ENCODE results near the gene DNAH5.

Gene DNAH5

GRCh38 chr5:13859270-13860065 is 85.0 kb downstream of the DNAH5 start:
- Histone ChIP-seq H3K4me1 (ENCODE audit: control insufficient read depth, insufficient read depth, low read length) (no peaks in the 10 kb centered on the region), H3K27me3 (ENCODE audit: control insufficient read depth, insufficient read depth, low read length, poor library complexity, severe bottlenecking) (no peaks in the 10 kb centered on the region), H3K27ac (ENCODE audit: insufficient read depth, low read depth, low read length, poor library complexity, severe bottlenecking) (no peak overlapping the region), H3K9me3 (ENCODE audit: control insufficient read depth, low read length) (no peaks in the 10 kb centered on the region), H3K36me3 (ENCODE audit: control insufficient read depth, insufficient read depth, low read length) (no peaks in the 10 kb centered on the region), H3K4me3 (ENCODE audit: insufficient read depth, low read depth, low read length) (no peak overlapping the region)
- 93 to 100% methylated on average over 3 to 4 of the region's 5 CpGs for WGBS, 2 experiments

GRCh38 chr5:13843175-13843846 is 101.2 kb downstream of the DNAH5 start:
- no peaks in the 10 kb centered on the region for H3K36me3 ChIP-seq (ENCODE audit: control insufficient read depth, insufficient read depth, low read length)
- 82 to 89% methylated on average over 6 of the region's 6 CpGs for WGBS, 2 experiments
- H3K4me1 ChIP-seq (ENCODE audit: control insufficient read depth, insufficient read depth, low read length) = no peaks in the 10 kb centered on the region

GRCh38 chr5:13833440-13833839 is 111.0 kb downstream of the DNAH5 start:
- Histone ChIP-seq H3K9me3 (ENCODE audit: control insufficient read depth, low read length) (no peaks in the 10 kb centered on the region), H3K36me3 (ENCODE audit: control insufficient read depth, insufficient read depth, low read length) (no peaks in the 10 kb centered on the region), H3K27me3 (ENCODE audit: control insufficient read depth, insufficient read depth, low read length, poor library complexity, severe bottlenecking) (no peaks in the 10 kb centered on the region), H3K4me3 (ENCODE audit: insufficient read depth, low read depth, low read length) (no peak overlapping the region), H3K4me1 (ENCODE audit: control insufficient read depth, insufficient read depth, low read length) (no peaks in the 10 kb centered on the region), H3K27ac (ENCODE audit: insufficient read depth, low read depth, low read length, poor library complexity, severe bottlenecking) (no peak overlapping the region)
- 88 to 100% methylated on average over 1 to 3 of the region's 3 CpGs for WGBS, 2 experiments

More at GRCh38 chr5:13843175-13843846, 101.2 kb downstream of the DNAH5 start:
- no peaks in the 10 kb centered on the region for H3K27me3 ChIP-seq (ENCODE audit: control insufficient read depth, insufficient read depth, low read length, poor library complexity, severe bottlenecking)
- H3K4me3 ChIP-seq (ENCODE audit: insufficient read depth, low read depth, low read length) = no peak overlapping the region
- H3K27ac ChIP-seq (ENCODE audit: insufficient read depth, low read depth, low read length, poor library complexity, severe bottlenecking) = no peak overlapping the region
- H3K9me3 ChIP-seq (ENCODE audit: control insufficient read depth, low read length) = no peaks in the 10 kb centered on the region

DNA sequence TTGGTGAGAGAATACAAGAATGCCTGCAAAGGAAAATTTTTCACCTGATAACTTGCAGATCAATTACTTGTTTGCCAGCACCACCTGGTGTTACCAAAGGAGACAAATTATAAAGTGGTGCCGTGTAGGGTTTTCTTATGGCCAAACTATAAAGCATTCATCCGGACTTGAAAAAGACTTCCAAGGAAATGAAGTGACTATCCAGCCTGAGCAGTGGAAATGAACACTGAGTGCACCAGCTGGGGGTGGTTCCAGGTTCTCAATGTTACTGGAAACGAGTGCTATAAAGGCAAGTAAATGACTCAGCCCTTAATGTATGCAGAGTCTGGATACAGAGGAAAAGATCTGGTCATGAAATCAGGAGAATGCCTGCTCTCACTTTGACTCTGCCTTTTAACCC is 113.1 kb downstream of the DNAH5 start:
- no peaks in the 10 kb centered on the region for H3K36me3 ChIP-seq (ENCODE audit: control insufficient read depth, insufficient read depth, low read length)
- H3K4me1 ChIP-seq (ENCODE audit: control insufficient read depth, insufficient read depth, low read length) = no peaks in the 10 kb centered on the region
- no peak overlapping the region for H3K4me3 ChIP-seq (ENCODE audit: insufficient read depth, low read depth, low read length)
- H3K27ac ChIP-seq (ENCODE audit: insufficient read depth, low read depth, low read length, poor library complexity, severe bottlenecking) = no peak overlapping the region
- H3K9me3 ChIP-seq (ENCODE audit: control insufficient read depth, low read length) = no peaks in the 10 kb centered on the region
- 60 to 75% methylated on average over 3 of the region's 3 CpGs for WGBS, 2 experiments
- no peaks in the 10 kb centered on the region for H3K27me3 ChIP-seq (ENCODE audit: control insufficient read depth, insufficient read depth, low read length, poor library complexity, severe bottlenecking)

GRCh38 chr5:13830536-13830935 is 114.0 kb downstream of the DNAH5 start:
- Histone ChIP-seq H3K27me3 (ENCODE audit: control insufficient read depth, insufficient read depth, low read length, poor library complexity, severe bottlenecking) (no peaks in the 10 kb centered on the region), H3K36me3 (ENCODE audit: control insufficient read depth, insufficient read depth, low read length) (no peaks in the 10 kb centered on the region), H3K4me1 (ENCODE audit: control insufficient read depth, insufficient read depth, low read length) (no peaks in the 10 kb centered on the region), H3K9me3 (ENCODE audit: control insufficient read depth, low read length) (no peaks in the 10 kb centered on the region), H3K4me3 (ENCODE audit: insufficient read depth, low read depth, low read length) (no peak overlapping the region), H3K27ac (ENCODE audit: insufficient read depth, low read depth, low read length, poor library complexity, severe bottlenecking) (no peak overlapping the region)
- WGBS, 2 experiments = 89 to 90% methylated on average over 8 of the region's 9 CpGs

DNA sequence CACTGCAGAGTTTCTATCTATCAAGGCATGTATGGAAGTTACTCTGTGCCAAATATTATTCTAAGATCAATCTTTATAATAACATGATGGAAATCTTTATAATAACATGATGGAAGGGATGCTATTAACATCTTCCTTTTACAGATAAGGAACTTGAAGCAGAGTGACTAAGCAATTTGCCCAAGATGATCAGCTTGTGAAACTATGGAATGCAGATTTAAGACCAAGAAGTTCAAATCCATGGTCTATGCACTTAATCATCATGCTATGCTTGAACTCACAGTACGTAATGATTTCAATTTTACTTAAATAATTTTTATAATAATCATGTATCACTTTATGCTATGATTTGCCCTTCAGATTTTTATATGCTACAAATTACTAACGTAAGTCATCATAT is 123.1 kb downstream of the DNAH5 start:
- no peaks in the 10 kb centered on the region for H3K27me3 ChIP-seq (ENCODE audit: control insufficient read depth, insufficient read depth, low read length, poor library complexity, severe bottlenecking)
- 100% methylated on average over 2 of the region's 2 CpGs; no CpG with 5 or more reads in 1 of the 2 experiments for WGBS, 2 experiments
- H3K36me3 ChIP-seq (ENCODE audit: control insufficient read depth, insufficient read depth, low read length) = no peaks in the 10 kb centered on the region
- no peak overlapping the region for H3K27ac ChIP-seq (ENCODE audit: insufficient read depth, low read depth, low read length, poor library complexity, severe bottlenecking)
- H3K4me3 ChIP-seq (ENCODE audit: insufficient read depth, low read depth, low read length) = no peak overlapping the region
- no peaks in the 10 kb centered on the region for H3K4me1 ChIP-seq (ENCODE audit: control insufficient read depth, insufficient read depth, low read length)
- no peaks in the 10 kb centered on the region for H3K9me3 ChIP-seq (ENCODE audit: control insufficient read depth, low read length)

DNA sequence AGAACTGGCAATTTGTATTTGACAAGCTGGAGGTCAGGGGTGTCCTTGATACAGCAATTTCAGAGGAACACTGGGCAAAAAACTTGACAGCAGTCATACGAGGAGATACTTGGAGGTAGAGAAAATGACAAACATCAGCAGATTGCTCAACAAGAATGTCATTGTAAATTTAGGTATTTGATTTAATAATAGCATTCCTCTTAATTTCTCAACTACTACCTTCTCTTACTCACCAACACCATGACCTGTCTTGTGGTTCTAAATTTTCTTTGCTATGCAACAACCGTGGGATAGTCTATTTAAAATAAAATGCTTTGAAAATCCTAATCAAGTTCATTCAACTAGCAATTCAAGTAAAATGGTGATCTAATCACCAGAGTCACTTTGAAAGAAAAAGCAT is 128.4 kb downstream of the DNAH5 start:
- H3K4me3 ChIP-seq (ENCODE audit: insufficient read depth, low read depth, low read length) = no peak overlapping the region
- H3K27ac ChIP-seq (ENCODE audit: insufficient read depth, low read depth, low read length, poor library complexity, severe bottlenecking) = no peak overlapping the region
- H3K9me3 ChIP-seq (ENCODE audit: control insufficient read depth, low read length) = no peaks in the 10 kb centered on the region
- no peaks in the 10 kb centered on the region for H3K36me3 ChIP-seq (ENCODE audit: control insufficient read depth, insufficient read depth, low read length)
- H3K4me1 ChIP-seq (ENCODE audit: control insufficient read depth, insufficient read depth, low read length) = no peaks in the 10 kb centered on the region
- no peaks in the 10 kb centered on the region for H3K27me3 ChIP-seq (ENCODE audit: control insufficient read depth, insufficient read depth, low read length, poor library complexity, severe bottlenecking)
- WGBS, 2 experiments = 92 to 100% methylated on average over 2 of the region's 2 CpGs

DNA sequence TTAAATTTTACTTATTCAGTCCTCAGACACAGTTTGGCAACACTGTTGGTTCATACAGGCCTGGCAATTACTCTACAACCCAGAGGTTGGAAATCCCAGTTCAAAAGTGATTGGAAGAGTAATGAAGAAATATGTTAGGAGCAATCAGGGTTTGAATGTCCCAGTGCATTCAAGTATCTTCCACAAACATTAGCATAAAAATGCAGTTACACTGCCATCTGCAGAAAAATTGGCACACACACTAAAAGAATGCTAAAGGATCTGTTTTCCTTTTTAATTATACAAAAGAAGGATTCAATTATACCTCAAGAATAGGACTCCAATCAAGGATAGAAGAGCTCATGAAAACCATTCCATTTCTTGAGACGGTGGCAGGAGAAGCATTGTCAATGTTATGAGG is 130.2 kb downstream of the DNAH5 start:
- H3K4me3 ChIP-seq (ENCODE audit: insufficient read depth, low read depth, low read length) = no peak overlapping the region
- no peaks in the 10 kb centered on the region for H3K9me3 ChIP-seq (ENCODE audit: control insufficient read depth, low read length)
- WGBS, 2 experiments = 100% methylated on average over 1 of the region's 1 CpG
- no peaks in the 10 kb centered on the region for H3K27me3 ChIP-seq (ENCODE audit: control insufficient read depth, insufficient read depth, low read length, poor library complexity, severe bottlenecking)
- H3K36me3 ChIP-seq (ENCODE audit: control insufficient read depth, insufficient read depth, low read length) = no peaks in the 10 kb centered on the region
- no peak overlapping the region for H3K27ac ChIP-seq (ENCODE audit: insufficient read depth, low read depth, low read length, poor library complexity, severe bottlenecking)
- H3K4me1 ChIP-seq (ENCODE audit: control insufficient read depth, insufficient read depth, low read length) = no peaks in the 10 kb centered on the region

DNA sequence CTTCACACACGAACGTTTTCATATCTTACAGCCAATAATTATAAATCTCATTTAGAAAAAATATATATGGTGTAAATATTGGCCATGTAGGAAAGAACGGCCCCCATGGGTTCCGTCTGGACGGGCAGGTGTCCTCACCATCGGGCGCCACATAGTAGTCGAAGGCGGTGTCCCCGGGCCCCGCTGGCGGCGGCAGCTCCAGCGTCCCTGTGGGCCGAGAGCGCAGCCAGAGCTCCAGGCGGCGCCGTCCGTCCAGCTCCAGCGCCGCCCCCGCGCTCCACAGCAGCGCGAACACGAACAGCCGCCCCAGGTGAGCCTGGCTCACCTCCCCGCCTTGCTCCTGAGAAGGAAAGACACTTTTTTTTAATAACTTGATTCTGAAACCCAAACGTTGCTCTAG is 134.6 kb downstream of the DNAH5 start:
- no peaks in the 10 kb centered on the region for H3K36me3 ChIP-seq (ENCODE audit: control insufficient read depth, insufficient read depth, low read length)
- no peaks in the 10 kb centered on the region for H3K9me3 ChIP-seq (ENCODE audit: control insufficient read depth, low read length)
- WGBS, 2 experiments = 92 to 95% methylated on average over 28 of the region's 30 CpGs
- H3K27me3 ChIP-seq (ENCODE audit: control insufficient read depth, insufficient read depth, low read length, poor library complexity, severe bottlenecking) = no peaks in the 10 kb centered on the region
- H3K4me1 ChIP-seq (ENCODE audit: control insufficient read depth, insufficient read depth, low read length) = no peaks in the 10 kb centered on the region
- no peak overlapping the region for H3K4me3 ChIP-seq (ENCODE audit: insufficient read depth, low read depth, low read length)
- no peak overlapping the region for H3K27ac ChIP-seq (ENCODE audit: insufficient read depth, low read depth, low read length, poor library complexity, severe bottlenecking)

DNA sequence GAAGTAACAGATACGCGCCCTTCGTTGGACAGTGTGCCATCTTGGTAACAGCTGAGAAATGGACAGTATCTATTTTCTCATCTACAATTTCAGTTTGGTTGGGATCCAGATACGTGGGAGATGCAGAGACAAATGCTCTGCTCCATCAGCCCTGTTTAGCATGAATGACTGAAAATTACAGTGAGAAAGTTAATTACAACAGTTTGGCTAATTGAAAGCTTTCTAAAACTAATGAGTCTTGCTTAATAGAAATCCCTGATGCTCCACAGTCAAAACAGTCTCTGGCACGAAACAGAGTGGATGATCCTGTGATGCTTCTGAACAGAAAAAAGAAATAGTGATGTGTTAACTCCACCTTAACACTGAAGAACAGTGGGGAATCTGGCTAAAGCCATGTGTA is 140.2 kb downstream of the DNAH5 start:
- no peaks in the 10 kb centered on the region for H3K9me3 ChIP-seq (ENCODE audit: control insufficient read depth, low read length)
- no peak overlapping the region for H3K4me3 ChIP-seq (ENCODE audit: insufficient read depth, low read depth, low read length)
- no peaks in the 10 kb centered on the region for H3K4me1 ChIP-seq (ENCODE audit: control insufficient read depth, insufficient read depth, low read length)
- no peak overlapping the region for H3K27ac ChIP-seq (ENCODE audit: insufficient read depth, low read depth, low read length, poor library complexity, severe bottlenecking)
- H3K36me3 ChIP-seq (ENCODE audit: control insufficient read depth, insufficient read depth, low read length) = no peaks in the 10 kb centered on the region
- no peaks in the 10 kb centered on the region for H3K27me3 ChIP-seq (ENCODE audit: control insufficient read depth, insufficient read depth, low read length, poor library complexity, severe bottlenecking)
- WGBS, 2 experiments = 96 to 97% methylated on average over 4 to 5 of the region's 5 CpGs

Data from ectodermal cell (in vitro differentiated cells).